ENCODE measurements around the gene PACRG. TPM values are rescaled to one million over a fixed set of nuclear protein-coding genes. Genes with fewer than 3 reads are reported as not detected.

The PACRG gene
- total RNA-seq, 1 experiment from 2014 or later: 0.59 TPM

DNA sequence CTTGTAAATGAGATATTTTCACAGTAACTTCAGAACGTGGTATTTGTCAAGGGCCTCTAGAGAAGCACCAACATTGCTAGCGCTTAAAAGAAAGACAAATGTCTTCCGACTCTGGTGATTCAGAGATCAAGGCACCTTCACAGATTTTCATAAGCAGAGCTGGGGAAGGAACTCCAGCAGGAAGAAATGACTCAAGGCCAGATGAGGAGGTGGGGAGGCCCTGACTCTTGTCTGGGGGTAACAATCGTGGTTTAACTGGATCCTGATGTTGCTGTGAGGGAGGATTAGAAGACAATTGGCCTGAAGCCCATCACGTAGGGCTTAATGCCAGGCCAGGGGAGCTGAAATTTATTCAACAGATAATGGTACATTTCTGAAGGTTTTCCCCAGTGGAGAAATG is 563.8 kb downstream of the PACRG start:
- Histone ChIP-seq H3K27ac (ENCODE audit: low read length) (no peak overlapping the region; the same call in 1 of the 2 replicates), H3K36me3 (ENCODE audit: control insufficient read depth, insufficient read depth, low read length) (no peaks in the 10 kb centered on the region), H3K4me1 (ENCODE audit: control insufficient read depth, insufficient read depth, low read length) (no peaks in the 10 kb centered on the region), H3K9me3 (ENCODE audit: control insufficient read depth, insufficient read depth, low read depth, low read length) (no peaks in the 10 kb centered on the region), H3K4me3 (ENCODE audit: low read depth in 2 of 2, low read length in 2 of 2) (no peak overlapping the region), H3K27me3 (ENCODE audit: control insufficient read depth, insufficient read depth, low read length) (no peaks in the 10 kb centered on the region)
- TF ChIP-seq, protein P1, sequence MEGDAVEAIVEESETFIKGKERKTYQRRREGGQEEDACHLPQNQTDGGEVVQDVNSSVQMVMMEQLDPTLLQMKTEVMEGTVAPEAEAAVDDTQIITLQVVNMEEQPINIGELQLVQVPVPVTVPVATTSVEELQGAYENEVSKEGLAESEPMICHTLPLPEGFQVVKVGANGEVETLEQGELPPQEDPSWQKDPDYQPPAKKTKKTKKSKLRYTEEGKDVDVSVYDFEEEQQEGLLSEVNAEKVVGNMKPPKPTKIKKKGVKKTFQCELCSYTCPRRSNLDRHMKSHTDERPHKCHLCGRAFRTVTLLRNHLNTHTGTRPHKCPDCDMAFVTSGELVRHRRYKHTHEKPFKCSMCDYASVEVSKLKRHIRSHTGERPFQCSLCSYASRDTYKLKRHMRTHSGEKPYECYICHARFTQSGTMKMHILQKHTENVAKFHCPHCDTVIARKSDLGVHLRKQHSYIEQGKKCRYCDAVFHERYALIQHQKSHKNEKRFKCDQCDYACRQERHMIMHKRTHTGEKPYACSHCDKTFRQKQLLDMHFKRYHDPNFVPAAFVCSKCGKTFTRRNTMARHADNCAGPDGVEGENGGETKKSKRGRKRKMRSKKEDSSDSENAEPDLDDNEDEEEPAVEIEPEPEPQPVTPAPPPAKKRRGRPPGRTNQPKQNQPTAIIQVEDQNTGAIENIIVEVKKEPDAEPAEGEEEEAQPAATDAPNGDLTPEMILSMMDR (IDR thresholded peaks at IDR 0.05): no peak
- TF ChIP-seq POLR2AphosphoS5 (IDR thresholded peaks at IDR 0.05; ENCODE audit: low read depth, low read length) (no peak), SIN3A (IDR thresholded peaks at IDR 0.05; ENCODE audit: borderline replicate concordance, insufficient read depth, low read depth, low read length) (no peak), REST (IDR thresholded peaks at IDR 0.05; ENCODE audit: insufficient read depth in 1 of 2, low read depth in 2 of 2, low read length in 1 of 2) (no peak), TCF7L2 (IDR thresholded peaks at IDR 0.05; ENCODE audit: low read depth, low read length) (no peak)
- no TSS peak for BruUV-seq (replicated peaks)
- DNase-seq (ENCODE audit: low read depth, low spot score): no peak
- ATAC-seq: no peak
- CTCF ChIA-PET: no interaction called here
- in situ Hi-C loops (cut with HindIII; ENCODE audit: low pct_unique_long_range_greater_than_20kb, low sequenced_read_pairs) (no loop called here), intact Hi-C loops (cut with micrococcal nuclease; ENCODE audit: unreplicated experiment) (no loop called here)
- POLR2A ChIA-PET: no interaction called here

DNA sequence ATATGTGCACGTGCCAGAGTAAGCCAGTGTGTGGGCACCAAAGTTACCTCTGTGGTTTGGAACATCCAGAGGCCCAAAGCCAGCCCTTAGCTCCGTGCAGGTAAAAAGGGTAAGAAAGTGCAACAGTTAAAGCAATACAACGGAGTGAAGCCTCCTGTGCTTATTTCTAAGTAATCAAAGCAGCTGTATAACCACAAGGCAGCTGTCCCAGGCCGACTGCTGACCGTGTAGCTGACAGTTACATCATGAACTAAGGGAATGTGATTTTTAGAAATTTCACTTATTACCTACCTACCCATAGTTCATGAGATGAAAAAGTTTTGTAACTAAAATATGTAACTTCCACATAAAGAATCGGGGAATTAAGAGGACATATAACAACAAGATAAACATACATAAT is 565.5 kb downstream of the PACRG start:
- CTCF ChIA-PET: interaction anchor here (0.7 kb wide), 1 partner anchor 1973 kb away, joined by 3 read pairs; no protein-coding TSS in a partner anchor
- intact Hi-C loops (cut with micrococcal nuclease; ENCODE audit: unreplicated experiment): no loop called here
- Histone ChIP-seq H3K27ac (ENCODE audit: low read length) (no peak overlapping the region), H3K4me1 (ENCODE audit: control insufficient read depth, insufficient read depth, low read length) (0 out of 2 replicates have a peak, but pooled peaks cover 4% of the 10 kb centered on the region), H3K27me3 (ENCODE audit: control insufficient read depth, insufficient read depth, low read length) (no peaks in the 10 kb centered on the region), H3K4me3 (ENCODE audit: low read depth in 2 of 2, low read length in 2 of 2) (no peak overlapping the region), H3K9me3 (ENCODE audit: control insufficient read depth, insufficient read depth, low read depth, low read length) (no peaks in the 10 kb centered on the region), H3K36me3 (ENCODE audit: control insufficient read depth, insufficient read depth, low read length) (no peaks in the 10 kb centered on the region)
- DNase-seq (ENCODE audit: low read depth, low spot score) (no peak), ATAC-seq (no peak)
- BruUV-seq (replicated peaks): no TSS peak
- TF ChIP-seq SIN3A (IDR thresholded peaks at IDR 0.05; ENCODE audit: borderline replicate concordance, insufficient read depth, low read depth, low read length) (no peak), REST (IDR thresholded peaks at IDR 0.05; ENCODE audit: insufficient read depth in 1 of 2, low read depth in 2 of 2, low read length in 1 of 2) (no peak), POLR2AphosphoS5 (IDR thresholded peaks at IDR 0.05; ENCODE audit: low read depth, low read length) (no peak), TCF7L2 (IDR thresholded peaks at IDR 0.05; ENCODE audit: low read depth, low read length) (no peak)
- TF ChIP-seq, protein P1 (IDR thresholded peaks at IDR 0.05): no peak
- in situ Hi-C loops (cut with HindIII; ENCODE audit: low pct_unique_long_range_greater_than_20kb, low sequenced_read_pairs): no loop called here
- POLR2A ChIA-PET: interaction anchor here (0.6 kb wide), 1 partner anchor 567 kb away, joined by 3 read pairs; no protein-coding TSS in a partner anchor
